IMR-90 (cell line): ENCODE results near the gene GDI2. TPM values are rescaled to one million over a fixed set of nuclear protein-coding genes. Genes with fewer than 3 reads are reported as not detected.

Experiments used
- ATAC-seq: fragments of 200-7000 bp; cut with Tn5 transposase; 2 replicates; pipeline ENCODE4 v1.9.1; 2020; ENCODE audit warnings: low read depth, mild to moderate bottlenecking, moderate library complexity
- BruUV-seq: library from RNA; stranded (reverse); fragments of 400-500 nt; replicated peaks from 2 replicates; lab custom pipeline; 2021; lab: Mats Ljungman, UMichigan
- CTCF ChIA-PET: fragments of 300-600 bp; formaldehyde crosslinking; extraction: SDS; loops from one replicate; lab custom pipeline; 2021; ENCODE audit warnings: antibody characterized with exemption; lab: Yijun Ruan, JAX
- POLR2A ChIA-PET: fragments of 300-600 bp; sonication (Branson Sonifier 250); formaldehyde crosslinking; loops from one replicate; lab custom pipeline; 2022; ENCODE audit warnings: antibody characterized with exemption; ENCODE audit not compliant: unreplicated experiment; lab: Charles Lee
- DNase-seq: peaks from one replicate; pipeline ENCODE4 v3.0.0; 2013
- H2AFZ ChIP-seq: replicated peaks from 2 replicates; pipeline ENCODE3; 2013; ENCODE audit warnings: low read length, mild to moderate bottlenecking; ENCODE audit not compliant: poor library complexity
- H2AK5ac ChIP-seq: 2 replicates; pipeline ENCODE4 v1.6.1; 2013; ENCODE audit warnings: low read depth, low read length, inconsistent platforms
- H2AK9ac ChIP-seq: replicated peaks from 2 replicates; pipeline ENCODE3; 2013; ENCODE audit warnings: mild to moderate bottlenecking, low read depth, low read length, moderate library complexity; ENCODE audit not compliant: poor library complexity
- H2BK120ac ChIP-seq: 2 replicates; pipeline ENCODE4 v1.6.1; 2013; ENCODE audit warnings: low read depth, low read length, inconsistent platforms
- H2BK15ac ChIP-seq: 3 replicates; pipeline ENCODE4 v1.6.1; 2013; ENCODE audit warnings: low read depth, low read length, inconsistent platforms
- H2BK20ac ChIP-seq: 2 replicates; pipeline ENCODE4 v1.6.1; 2013; ENCODE audit warnings: low read depth, mild to moderate bottlenecking, inconsistent platforms, low read length, moderate library complexity
- H2BK5ac ChIP-seq: 2 replicates; pipeline ENCODE4 v1.6.1; 2013; ENCODE audit warnings: mild to moderate bottlenecking, low read depth, low read length, inconsistent platforms; ENCODE audit not compliant: poor library complexity, severe bottlenecking
- H3K14ac ChIP-seq: replicated peaks from 2 replicates; pipeline ENCODE4 v1.6.1; 2013; ENCODE audit warnings: low read depth, low read length, inconsistent platforms
- H3K18ac ChIP-seq: 2 replicates; pipeline ENCODE4 v1.6.1; 2013; ENCODE audit warnings: low read depth, low read length, control low read depth
- H3K23ac ChIP-seq: 2 replicates; pipeline ENCODE4 v1.6.1; 2013; ENCODE audit warnings: low read depth, low read length, inconsistent platforms
- H3K27ac ChIP-seq: 2 replicates; pipeline ENCODE4 v1.5.1; 2013; ENCODE audit warnings: mild to moderate bottlenecking, control low read depth, low read length; ENCODE audit not compliant: insufficient read depth
- H3K27me3 ChIP-seq: 2 replicates; pipeline ENCODE4 v1.6.1; 2013; ENCODE audit warnings: low read length; ENCODE audit not compliant: control insufficient read depth, insufficient read depth
- H3K36me3 ChIP-seq: 2 replicates; pipeline ENCODE4 v1.6.1; 2013; ENCODE audit warnings: low read length, mixed read lengths; ENCODE audit not compliant: control insufficient read depth, insufficient read depth
- H3K4ac ChIP-seq: 2 replicates; pipeline ENCODE4 v1.6.1; 2013; ENCODE audit warnings: low read depth, low read length, inconsistent platforms
- H3K4me1 ChIP-seq: 2 replicates; pipeline ENCODE4 v1.6.1; 2013; ENCODE audit warnings: low read length, mixed read lengths; ENCODE audit not compliant: control insufficient read depth, insufficient read depth
- H3K4me2 ChIP-seq: 2 replicates; pipeline ENCODE4 v1.6.1; 2013; ENCODE audit warnings: low read depth, mild to moderate bottlenecking, control low read depth, low read length, moderate library complexity
- H3K4me3 ChIP-seq: 2 replicates; pipeline ENCODE4 v1.5.1; 2013; ENCODE audit warnings: low read depth, mild to moderate bottlenecking, control low read depth, low read length, moderate library complexity; ENCODE audit not compliant: insufficient read depth
- H3K56ac ChIP-seq: 2 replicates; pipeline ENCODE4 v1.6.1; 2013; ENCODE audit warnings: low read length, inconsistent platforms; ENCODE audit not compliant: insufficient read depth; ENCODE audit errors: extremely low read depth
- H3K79me1 ChIP-seq, 2 experiments: 2 replicates each; pipeline ENCODE4 v1.6.1; 2013; ENCODE audit warnings: low read length in 2 of 2, inconsistent platforms in 1 of 2, low read depth in 1 of 2
- H3K9ac ChIP-seq: 2 replicates; pipeline ENCODE4 v1.6.1; 2013; ENCODE audit warnings: low read depth, low read length, control low read depth
- H3K9me1 ChIP-seq: 2 replicates; pipeline ENCODE4 v1.6.1; 2013; ENCODE audit warnings: low read length, inconsistent platforms; ENCODE audit not compliant: insufficient read depth
- H3K9me3 ChIP-seq: 2 replicates; pipeline ENCODE4 v1.6.1; 2013; ENCODE audit warnings: low read length; ENCODE audit not compliant: control insufficient read depth, insufficient read depth
- H4K20me1 ChIP-seq: 2 replicates; pipeline ENCODE4 v1.6.1; 2013; ENCODE audit warnings: low read length, inconsistent platforms; ENCODE audit not compliant: insufficient read depth
- H4K5ac ChIP-seq: 2 replicates; pipeline ENCODE4 v1.6.1; 2013; ENCODE audit warnings: mild to moderate bottlenecking, low read depth, low read length, control low read depth
- H4K8ac ChIP-seq, 2 experiments: 2 replicates each; pipeline ENCODE4 v1.6.1; 2013; ENCODE audit warnings: low read depth in 2 of 2, low read length in 2 of 2, control low read depth in 1 of 2, inconsistent platforms in 1 of 2
- H4K91ac ChIP-seq: 2 replicates; pipeline ENCODE4 v1.6.1; 2013; ENCODE audit warnings: low read depth, low read length, inconsistent platforms; ENCODE audit not compliant: insufficient read depth
- FOS ChIP-seq: fragments of 150-350 bp; IDR thresholded peaks from 2 replicates; pipeline ENCODE4 v1.6.1; 2016; ENCODE audit warnings: low read depth, low read length
- MXI1 ChIP-seq: IDR thresholded peaks from 2 replicates; pipeline ENCODE4 v1.6.1; 2012; ENCODE audit warnings: low read depth, mild to moderate bottlenecking, low read length, moderate library complexity, borderline replicate concordance
- RAD21 ChIP-seq: IDR thresholded peaks from 2 replicates; pipeline ENCODE4 v1.6.1; 2012; ENCODE audit warnings: low read length, improper control_type of control experiment
- RCOR1 ChIP-seq: IDR thresholded peaks from 2 replicates; pipeline ENCODE4 v1.6.1; 2012; ENCODE audit warnings: mild to moderate bottlenecking, low read length, improper control_type of control experiment; ENCODE audit not compliant: insufficient replicate concordance
- WGBS, 2 experiments: methylation state at CpG; one replicate each; pipeline versions ENCODE4 v1.1.5 to v1.1.7; 2013; ENCODE audit warnings: missing lambda C conversion rate in 2 of 2; ENCODE audit not compliant: insufficient read length in 1 of 2; ENCODE audit errors: extremely low coverage in 2 of 2; 5-methylcytosine and 5-hydroxymethylcytosine counted together
- dilution Hi-C: fragments of 300-500 bp; cut with HindIII; formaldehyde crosslinking; loops from one replicate; pipeline ENCODE4 v1.14.3; 2018; ENCODE audit warnings: low sequenced_read_pairs; ENCODE audit not compliant: unreplicated experiment
- in situ Hi-C: fragments of 300-500 bp; cut with MboI; formaldehyde crosslinking; loops from 3 replicates; pipeline ENCODE4 v1.14.3; 2019; ENCODE audit warnings: low sequenced_read_pairs, inconsistent platforms, mixed read lengths
- intact Hi-C: fragments of 100-400 bp; cut with micrococcal nuclease; formaldehyde crosslinking; loops from 2 replicates; pipeline ENCODE4 v1.10.0; 2022
- polyA plus RNA-seq, 3 experiments: library from polyadenylated mRNA; depleted of rRNA; stranded (reverse); fragments of >200 nt; gene quantifications; 2 replicates each; pipeline ENCODE4 v1.2.3, GENCODE V29; 2012; ENCODE audit warnings: low replicate concordance in 1 of 3
- total RNA-seq: library from RNA; depleted of rRNA; stranded (reverse); fragments of >200 nt; gene quantifications from 2 replicates; pipeline ENCODE4 v1.2.3, GENCODE V29; 2012
- TF ChIP-seq, protein P1 (sequence below): fragments of 150-350 bp; IDR thresholded peaks from 2 replicates; pipeline ENCODE4 v1.6.1; 2016; ENCODE audit warnings: low read depth, mild to moderate bottlenecking, low read length, moderate library complexity, borderline replicate concordance
- TF ChIP-seq, protein P2 (sequence below): fragments of 150-350 bp; IDR thresholded peaks from 2 replicates; pipeline ENCODE4 v1.6.1; 2017; ENCODE audit warnings: mild to moderate bottlenecking, antibody characterized with exemption, low read length, low read depth

Gene GDI2
- total and polyA plus RNA-seq, 2 of the 4 experiments (the other 2 are of a cell fraction): 171 to 396 TPM

DNA sequence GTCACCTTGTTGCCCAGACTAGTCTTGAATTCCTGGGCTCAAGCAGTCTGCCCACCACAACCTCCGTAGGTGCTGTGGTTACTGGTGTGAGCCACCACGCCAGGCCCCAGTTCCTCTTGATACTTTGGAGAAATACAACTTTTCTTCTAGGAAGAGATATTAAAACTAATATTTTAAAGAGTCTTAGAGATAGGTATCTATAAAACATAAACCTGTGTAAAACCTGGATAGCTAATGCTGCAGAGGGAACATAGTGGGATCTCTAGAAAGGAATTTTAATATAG, 4.8 kb upstream of the GDI2 start:
- intact Hi-C loops: no loop called here
- dilution Hi-C loops: no loop called here

More for the DNA sequence above, 4.8 kb upstream of the GDI2 start:
- no peak overlapping the region for H3K23ac ChIP-seq
- no peak overlapping the region for H3K4ac ChIP-seq
- no peak overlapping the region for H3K56ac ChIP-seq
- H3K9me3 ChIP-seq: no peaks in the 10 kb centered on the region
- H4K5ac ChIP-seq: no peak overlapping the region
- ChIA-PET CTCF (no interaction called here), POLR2A (no interaction called here)
- no peaks in the 10 kb centered on the region for H3K36me3 ChIP-seq
- H2AK9ac ChIP-seq: no peak overlapping the region
- no peak overlapping the region for H3K4me2 ChIP-seq
- BruUV-seq: no TSS peak
- no peak overlapping the region for H2BK20ac ChIP-seq
- no peaks in the 10 kb centered on the region for H4K20me1 ChIP-seq
- no peak for ATAC-seq
- no peak overlapping the region for H3K9ac ChIP-seq
- TF ChIP-seq, protein P1, sequence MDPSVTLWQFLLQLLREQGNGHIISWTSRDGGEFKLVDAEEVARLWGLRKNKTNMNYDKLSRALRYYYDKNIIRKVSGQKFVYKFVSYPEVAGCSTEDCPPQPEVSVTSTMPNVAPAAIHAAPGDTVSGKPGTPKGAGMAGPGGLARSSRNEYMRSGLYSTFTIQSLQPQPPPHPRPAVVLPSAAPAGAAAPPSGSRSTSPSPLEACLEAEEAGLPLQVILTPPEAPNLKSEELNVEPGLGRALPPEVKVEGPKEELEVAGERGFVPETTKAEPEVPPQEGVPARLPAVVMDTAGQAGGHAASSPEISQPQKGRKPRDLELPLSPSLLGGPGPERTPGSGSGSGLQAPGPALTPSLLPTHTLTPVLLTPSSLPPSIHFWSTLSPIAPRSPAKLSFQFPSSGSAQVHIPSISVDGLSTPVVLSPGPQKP: no peak
- no peak for TF ChIP-seq MXI1
- TF ChIP-seq, protein P2, sequence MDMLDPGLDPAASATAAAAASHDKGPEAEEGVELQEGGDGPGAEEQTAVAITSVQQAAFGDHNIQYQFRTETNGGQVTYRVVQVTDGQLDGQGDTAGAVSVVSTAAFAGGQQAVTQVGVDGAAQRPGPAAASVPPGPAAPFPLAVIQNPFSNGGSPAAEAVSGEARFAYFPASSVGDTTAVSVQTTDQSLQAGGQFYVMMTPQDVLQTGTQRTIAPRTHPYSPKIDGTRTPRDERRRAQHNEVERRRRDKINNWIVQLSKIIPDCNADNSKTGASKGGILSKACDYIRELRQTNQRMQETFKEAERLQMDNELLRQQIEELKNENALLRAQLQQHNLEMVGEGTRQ: no peak
- no peak for TF ChIP-seq FOS
- no peak for TF ChIP-seq RCOR1
- TF ChIP-seq RAD21: no peak
- H3K27ac ChIP-seq: no peak overlapping the region
- in situ Hi-C loops: no loop called here
- H3K79me1 ChIP-seq: peaks cover 13 to 17% of the 10 kb centered on the region in 2 experiments
- no peak overlapping the region for H2BK15ac ChIP-seq
- no peak for DNase-seq
- H2AFZ ChIP-seq: no peak overlapping the region
- H3K18ac ChIP-seq: no peak overlapping the region
- no peaks in the 10 kb centered on the region for H3K27me3 ChIP-seq
- no peak overlapping the region for H4K91ac ChIP-seq
- H3K14ac ChIP-seq: no peak overlapping the region
- H2BK120ac ChIP-seq: no peak overlapping the region
- peaks cover 7% of the 10 kb centered on the region; the same call in 1 of the 2 replicates for H3K9me1 ChIP-seq
- peaks cover 3% of the 10 kb centered on the region; the same call in 1 of the 2 replicates for H3K4me1 ChIP-seq
- no peak overlapping the region for H2BK5ac ChIP-seq
- no CpG with 5 or more reads among the region's 2 CpGs for WGBS, 2 experiments
- no peak overlapping the region for H3K4me3 ChIP-seq
- H4K8ac ChIP-seq: no peak overlapping the region
- no peak overlapping the region for H2AK5ac ChIP-seq
